Measurements from ENCODE around the gene CLCF1.

Gene CLCF1

GRCh38 chr11:67317888-67318555 is 55.4 kb downstream of the CLCF1 start:
- no peaks in the 10 kb centered on the region for H3K36me3 ChIP-seq
- no peaks in the 10 kb centered on the region for H3K27me3 ChIP-seq
- TF ChIP-seq CTCF (IDR thresholded peaks at IDR 0.05; ENCODE audit: low read depth, low read length): no peak
- H3K4me1 ChIP-seq: no peaks in the 10 kb centered on the region
- DNase-seq: no peak
- peak overlapping the region; percentile 85 for H3K4me3 ChIP-seq (ENCODE audit: low read depth, low read length)
- H3K9me3 ChIP-seq: no peaks in the 10 kb centered on the region

DNA sequence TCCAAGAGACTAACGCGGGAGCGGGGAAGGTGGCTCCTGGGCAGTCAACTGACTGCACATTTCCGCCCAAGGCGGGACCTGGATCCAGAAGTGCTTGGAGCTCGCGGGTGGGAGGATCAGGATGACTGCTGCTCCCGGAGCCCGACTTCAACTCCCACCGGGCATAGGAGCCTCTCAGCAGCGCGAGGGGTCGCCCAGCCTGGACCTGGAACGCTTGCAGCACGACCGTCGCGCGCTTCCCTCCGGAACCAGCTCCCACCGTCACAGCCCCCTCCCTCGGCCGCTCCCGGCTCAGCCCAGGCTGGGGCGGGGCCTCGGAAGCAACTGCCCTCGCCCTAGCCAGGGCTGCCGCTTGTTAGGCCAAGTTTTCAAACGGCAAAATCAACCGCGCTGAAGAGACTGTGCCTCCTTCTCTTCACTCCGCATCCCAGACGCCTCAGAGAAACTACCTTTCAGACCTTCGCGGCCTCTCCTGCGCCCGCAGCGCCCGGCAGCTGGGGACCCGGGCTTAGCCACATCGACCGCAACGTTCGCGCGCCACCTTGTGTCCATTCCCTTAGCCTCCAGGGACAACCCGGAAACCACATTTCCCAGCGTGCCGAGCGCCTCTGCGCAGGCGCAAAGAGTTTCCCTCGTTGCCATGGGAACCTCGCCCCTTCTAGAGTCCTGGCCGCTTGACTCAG is 56.1 kb downstream of the CLCF1 start:
- peak; percentile 98 for DNase-seq
- Histone ChIP-seq H3K4me1 (peaks cover 2% of the 10 kb centered on the region; the same call in 1 of the 2 replicates), H3K36me3 (no peaks in the 10 kb centered on the region), H3K9me3 (no peaks in the 10 kb centered on the region), H3K27me3 (no peaks in the 10 kb centered on the region), H3K4me3 (ENCODE audit: low read depth, low read length) (peak overlapping the region; percentile 85)
- peak; percentile 92 for TF ChIP-seq CTCF (IDR thresholded peaks at IDR 0.05; ENCODE audit: low read depth, low read length)

- no peak for TF ChIP-seq CTCF (IDR thresholded peaks at IDR 0.05; ENCODE audit: low read depth, low read length)
- Histone ChIP-seq H3K4me1 (peaks cover 2% of the 10 kb centered on the region; the same call in 1 of the 2 replicates), H3K36me3 (no peaks in the 10 kb centered on the region), H3K4me3 (ENCODE audit: low read depth, low read length) (peak overlapping the region; percentile 85), H3K9me3 (no peaks in the 10 kb centered on the region), H3K27me3 (no peaks in the 10 kb centered on the region)
- no peak for DNase-seq
These were observed 56.6 kb downstream of the CLCF1 start for GRCh38 chr11:67316882-67317204.

DNA sequence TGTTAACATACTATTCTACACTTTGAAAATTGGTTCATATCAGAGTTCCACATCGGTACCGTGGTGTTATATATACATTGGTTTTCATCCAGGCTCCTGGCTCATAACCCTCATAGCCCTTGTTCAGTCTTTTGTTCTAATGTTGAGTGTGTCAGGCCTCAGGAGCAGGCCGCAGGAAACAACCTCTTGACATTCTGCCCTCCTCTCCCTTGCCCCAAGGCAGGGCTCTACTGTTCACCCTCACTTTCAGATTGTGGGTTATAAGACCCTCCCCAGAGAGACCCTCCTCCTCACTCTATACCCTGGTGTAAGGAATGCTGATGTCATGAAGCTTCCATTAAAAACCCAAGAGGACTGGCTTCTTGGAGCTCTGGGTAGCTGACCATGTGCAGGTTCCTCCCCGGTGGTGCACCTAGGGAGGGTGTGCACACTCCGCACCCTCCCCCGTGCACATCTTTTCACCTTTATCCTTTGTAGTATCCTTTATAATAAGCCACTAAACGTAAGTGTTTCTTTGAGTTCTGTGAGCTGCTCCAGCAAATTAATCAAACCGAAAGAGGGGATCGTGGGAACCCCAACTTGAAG is 58.0 kb downstream of the CLCF1 start:
- Histone ChIP-seq H3K4me3 (ENCODE audit: low read depth, low read length) (no peak overlapping the region), H3K36me3 (no peaks in the 10 kb centered on the region), H3K9me3 (no peaks in the 10 kb centered on the region), H3K4me1 (peaks cover 2% of the 10 kb centered on the region; the same call in 1 of the 2 replicates), H3K27me3 (no peaks in the 10 kb centered on the region)
- TF ChIP-seq CTCF (IDR thresholded peaks at IDR 0.05; ENCODE audit: low read depth, low read length): no peak
- DNase-seq: no peak

GRCh38 chr11:67314218-67314617 is 59.2 kb downstream of the CLCF1 start:
- H3K36me3 ChIP-seq: no peaks in the 10 kb centered on the region
- no peak for DNase-seq
- H3K27me3 ChIP-seq: no peaks in the 10 kb centered on the region
- TF ChIP-seq CTCF (IDR thresholded peaks at IDR 0.05; ENCODE audit: low read depth, low read length): no peak
- H3K4me3 ChIP-seq (ENCODE audit: low read depth, low read length): no peak overlapping the region
- no peaks in the 10 kb centered on the region for H3K9me3 ChIP-seq
- peaks cover 2% of the 10 kb centered on the region; the same call in 1 of the 2 replicates for H3K4me1 ChIP-seq

Data from BE2C (cell line).